ENCODE results near the gene PCDHGB4. TPM values are rescaled to one million over a fixed set of nuclear protein-coding genes. Genes with fewer than 3 reads are reported as not detected.
A peak's percentile ranks its signal among the peaks of the same experiment; 100 is the strongest.
"Not testable (repeated sequence)": the region's sequence is repeated elsewhere in the genome, so short reads cannot be mapped to it uniquely, and the experiment has no call there.

The PCDHGB4 gene
- total RNA-seq, 6 experiments from 2014 or later = 2.4 to 19.6 (median 16.6) TPM

DNA sequence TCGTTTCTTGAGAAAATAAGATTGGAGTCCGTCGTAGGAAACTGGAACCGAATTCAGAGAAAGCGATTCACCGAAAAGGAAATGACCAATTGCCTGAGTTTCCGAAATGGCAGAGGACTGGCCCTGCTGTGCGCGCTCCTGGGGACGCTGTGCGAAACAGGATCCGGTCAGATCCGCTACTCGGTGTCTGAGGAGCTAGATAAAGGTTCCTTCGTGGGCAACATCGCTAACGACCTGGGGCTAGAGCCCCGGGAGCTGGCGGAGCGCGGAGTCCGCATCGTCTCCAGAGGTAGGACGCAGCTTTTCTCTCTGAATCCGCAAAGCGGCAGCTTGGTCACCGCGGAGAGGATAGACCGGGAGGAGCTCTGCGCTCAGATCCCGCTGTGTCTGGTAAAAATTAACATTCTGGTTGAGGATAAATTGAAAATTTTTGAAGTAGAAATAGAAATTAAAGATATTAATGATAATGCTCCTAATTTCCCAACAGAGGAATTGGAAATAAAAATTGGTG is 43.5 kb upstream of the PCDHGB4 start:
- peaks cover 9% of the 10 kb centered on the region for H3K4me1 Mint-ChIP-seq (ENCODE audit: low read depth)
- H3K4me3 Mint-ChIP-seq = peak overlapping the region; percentile 91
- peak overlapping the region; percentile 95 for H3K27ac Mint-ChIP-seq
- peaks cover 27% of the 10 kb centered on the region for H3K36me3 Mint-ChIP-seq (ENCODE audit: low read depth)
- TF ChIP-seq, protein P1, sequence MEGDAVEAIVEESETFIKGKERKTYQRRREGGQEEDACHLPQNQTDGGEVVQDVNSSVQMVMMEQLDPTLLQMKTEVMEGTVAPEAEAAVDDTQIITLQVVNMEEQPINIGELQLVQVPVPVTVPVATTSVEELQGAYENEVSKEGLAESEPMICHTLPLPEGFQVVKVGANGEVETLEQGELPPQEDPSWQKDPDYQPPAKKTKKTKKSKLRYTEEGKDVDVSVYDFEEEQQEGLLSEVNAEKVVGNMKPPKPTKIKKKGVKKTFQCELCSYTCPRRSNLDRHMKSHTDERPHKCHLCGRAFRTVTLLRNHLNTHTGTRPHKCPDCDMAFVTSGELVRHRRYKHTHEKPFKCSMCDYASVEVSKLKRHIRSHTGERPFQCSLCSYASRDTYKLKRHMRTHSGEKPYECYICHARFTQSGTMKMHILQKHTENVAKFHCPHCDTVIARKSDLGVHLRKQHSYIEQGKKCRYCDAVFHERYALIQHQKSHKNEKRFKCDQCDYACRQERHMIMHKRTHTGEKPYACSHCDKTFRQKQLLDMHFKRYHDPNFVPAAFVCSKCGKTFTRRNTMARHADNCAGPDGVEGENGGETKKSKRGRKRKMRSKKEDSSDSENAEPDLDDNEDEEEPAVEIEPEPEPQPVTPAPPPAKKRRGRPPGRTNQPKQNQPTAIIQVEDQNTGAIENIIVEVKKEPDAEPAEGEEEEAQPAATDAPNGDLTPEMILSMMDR (IDR thresholded peaks at IDR 0.05) = peak; percentile 33; the same call in 1 of the 2 replicates
- H3K27me3 Mint-ChIP-seq (ENCODE audit: insufficient read depth) = peaks cover 2% of the 10 kb centered on the region
- peaks cover 36% of the 10 kb centered on the region for H3K9me3 Mint-ChIP-seq
- no peak for DNase-seq

DNA sequence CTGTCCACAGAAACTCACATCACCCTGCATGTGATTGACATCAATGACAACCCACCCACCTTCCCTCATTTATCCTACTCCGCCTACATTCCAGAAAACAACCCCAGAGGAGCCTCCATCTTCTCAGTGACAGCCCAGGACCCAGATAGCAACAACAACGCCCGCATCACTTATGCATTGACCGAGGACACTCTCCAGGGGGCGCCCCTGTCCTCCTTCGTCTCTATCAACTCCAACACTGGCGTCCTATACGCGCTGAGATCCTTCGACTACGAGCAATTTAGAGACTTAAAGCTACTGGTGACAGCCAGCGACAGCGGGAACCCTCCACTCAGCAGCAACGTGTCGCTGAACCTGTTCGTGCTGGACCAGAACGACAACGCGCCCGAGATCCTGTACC is 42.2 kb upstream of the PCDHGB4 start:
- Mint-ChIP-seq H3K9me3 (peaks cover 36% of the 10 kb centered on the region), H3K27me3 (ENCODE audit: insufficient read depth) (peaks cover 4% of the 10 kb centered on the region), H3K27ac (no peak overlapping the region), H3K4me3 (no peak overlapping the region), H3K36me3 (ENCODE audit: low read depth) (peaks cover 24% of the 10 kb centered on the region), H3K4me1 (ENCODE audit: low read depth) (peaks cover 16% of the 10 kb centered on the region)
- DNase-seq = no peak
- TF ChIP-seq, protein P1 (IDR thresholded peaks at IDR 0.05) = 0 out of 2 replicates have a peak, but pooled peaks have one; percentile 15

DNA sequence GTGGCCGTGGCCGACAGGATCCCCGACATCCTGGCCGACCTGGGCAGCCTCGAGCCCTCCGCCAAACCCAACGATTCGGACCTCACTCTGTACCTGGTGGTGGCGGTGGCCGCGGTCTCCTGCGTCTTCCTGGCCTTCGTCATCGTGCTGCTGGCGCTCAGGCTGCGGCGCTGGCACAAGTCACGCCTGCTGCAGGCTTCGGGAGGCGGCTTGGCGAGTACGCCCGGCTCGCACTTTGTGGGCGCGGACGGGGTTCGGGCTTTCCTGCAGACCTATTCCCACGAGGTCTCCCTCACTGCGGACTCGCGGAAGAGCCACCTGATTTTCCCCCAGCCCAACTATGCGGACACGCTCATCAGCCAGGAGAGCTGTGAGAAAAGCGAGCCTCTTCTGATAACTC is 41.5 kb upstream of the PCDHGB4 start:
- Mint-ChIP-seq H3K36me3 (ENCODE audit: low read depth) (peaks cover 29% of the 10 kb centered on the region), H3K9me3 (peaks cover 41% of the 10 kb centered on the region), H3K4me1 (ENCODE audit: low read depth) (peaks cover 19% of the 10 kb centered on the region)
- DNase-seq; H3K27me3 Mint-ChIP-seq (ENCODE audit: insufficient read depth); H3K27ac Mint-ChIP-seq; H3K4me3 Mint-ChIP-seq: not testable (repeated sequence)

DNA sequence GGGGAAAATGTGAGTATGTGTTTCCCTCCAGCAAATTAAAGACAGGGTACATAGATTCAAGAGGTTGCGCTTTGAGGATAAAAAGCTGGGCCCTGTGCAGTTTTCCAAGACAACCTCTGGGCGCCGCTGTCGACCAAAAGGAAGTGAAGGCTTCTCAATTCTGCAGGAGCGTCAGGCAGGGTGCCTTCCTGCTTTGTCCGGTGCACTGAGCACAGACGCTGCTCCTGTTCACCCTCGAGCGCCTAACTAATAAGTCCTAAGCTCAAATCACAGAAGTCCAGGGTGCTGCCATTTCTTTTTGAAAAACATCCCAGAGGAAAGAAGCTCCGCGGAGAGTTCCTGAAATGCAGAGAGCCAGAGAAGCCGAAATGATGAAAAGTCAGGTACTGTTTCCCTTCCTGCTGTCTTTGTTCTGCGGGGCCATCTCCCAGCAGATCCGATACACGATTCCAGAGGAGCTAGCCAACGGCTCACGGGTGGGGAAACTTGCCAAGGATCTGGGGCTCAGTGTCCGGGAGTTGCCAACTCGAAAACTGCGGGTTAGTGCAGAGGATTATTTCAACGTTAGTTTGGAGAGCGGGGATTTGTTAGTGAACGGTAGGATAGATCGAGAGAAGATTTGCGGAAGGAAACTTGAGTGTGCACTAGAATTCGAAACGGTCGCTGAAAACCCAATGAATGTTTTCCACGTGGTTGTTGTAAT is 37.4 kb upstream of the PCDHGB4 start, which contains the start of gene PCDHGB1:
Gene PCDHGB1, plus strand, starts transcription at position 183 of the 703 bp plus-strand sequence. Its CDS starts 162 bp downstream, at position 345.
- peak within 1 kb of the TSS; percentile 88 for H3K4me3 Mint-ChIP-seq
- H3K27ac Mint-ChIP-seq = peak within 1 kb of the TSS; percentile 48
- H3K9me3 Mint-ChIP-seq = peaks cover 46% of the 10 kb centered on the region
- DNase-seq = peak; percentile 53
- TF ChIP-seq, protein P1 (IDR thresholded peaks at IDR 0.05) = peak; percentile 77
- H3K36me3 Mint-ChIP-seq (ENCODE audit: low read depth) = peaks cover 33% of the 10 kb centered on the region
- peaks cover 9% of the 10 kb centered on the region for H3K27me3 Mint-ChIP-seq (ENCODE audit: insufficient read depth)
- peaks cover 19% of the 10 kb centered on the region for H3K4me1 Mint-ChIP-seq (ENCODE audit: low read depth)

DNA sequence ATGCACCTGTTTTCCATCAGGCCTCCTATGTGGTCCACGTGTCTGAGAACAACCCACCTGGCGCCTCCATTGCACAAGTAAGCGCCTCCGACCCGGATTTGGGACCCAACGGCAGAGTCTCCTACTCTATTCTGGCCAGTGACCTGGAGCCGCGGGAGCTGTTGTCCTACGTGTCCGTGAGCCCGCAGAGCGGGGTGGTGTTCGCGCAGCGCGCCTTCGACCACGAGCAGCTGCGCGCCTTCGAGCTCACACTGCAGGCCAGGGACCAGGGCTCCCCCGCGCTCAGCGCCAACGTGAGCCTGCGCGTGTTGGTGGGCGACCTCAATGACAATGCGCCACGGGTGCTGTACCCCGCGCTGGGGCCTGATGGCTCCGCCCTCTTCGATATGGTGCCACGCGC is 35.9 kb upstream of the PCDHGB4 start:
- H3K27me3 Mint-ChIP-seq (ENCODE audit: insufficient read depth) = peaks cover 9% of the 10 kb centered on the region
- TF ChIP-seq, protein P1 (IDR thresholded peaks at IDR 0.05) = no peak
- peaks cover 51% of the 10 kb centered on the region for H3K9me3 Mint-ChIP-seq
- H3K4me1 Mint-ChIP-seq (ENCODE audit: low read depth) = peaks cover 16% of the 10 kb centered on the region
- DNase-seq = no peak
- no peak overlapping the region for H3K27ac Mint-ChIP-seq
- peaks cover 42% of the 10 kb centered on the region for H3K36me3 Mint-ChIP-seq (ENCODE audit: low read depth)
- H3K4me3 Mint-ChIP-seq = no peak overlapping the region

DNA sequence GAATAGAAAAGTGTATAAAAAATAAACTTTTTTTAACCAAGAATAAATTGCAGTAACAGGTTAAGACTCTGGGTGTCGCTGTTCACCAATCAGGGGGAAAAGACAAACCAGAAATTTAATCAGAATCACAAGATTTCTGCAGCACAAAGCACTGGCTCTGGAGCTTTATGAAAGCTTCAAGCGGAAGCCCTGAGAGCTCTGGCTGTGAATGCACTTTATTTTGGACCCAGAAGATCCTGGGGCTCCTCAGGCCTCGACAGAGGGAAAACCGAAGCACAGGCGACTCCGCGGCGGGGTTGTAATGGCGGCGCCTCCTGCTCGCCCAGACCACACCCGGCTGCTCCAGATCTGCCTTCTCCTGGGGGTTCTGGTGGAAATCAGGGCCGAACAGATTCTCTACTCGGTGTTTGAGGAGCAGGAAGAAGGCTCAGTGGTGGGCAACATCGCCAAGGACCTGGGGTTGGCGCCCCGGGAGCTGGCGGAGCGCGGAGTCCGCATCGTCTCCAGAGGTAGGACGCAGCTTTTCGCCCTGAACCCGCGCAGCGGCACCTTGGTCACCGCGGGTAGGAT is 32.5 kb upstream of the PCDHGB4 start, which contains the start of gene PCDHGA4:
Gene PCDHGA4, plus strand, starts transcription at position 122 of the 570 bp plus-strand sequence. Its CDS starts 87 bp downstream, at position 209.
- no peak for DNase-seq
- peaks cover 13% of the 10 kb centered on the region for H3K4me1 Mint-ChIP-seq (ENCODE audit: low read depth)
- TF ChIP-seq, protein P1 (IDR thresholded peaks at IDR 0.05) = peak; percentile 83
- H3K36me3 Mint-ChIP-seq (ENCODE audit: low read depth) = peaks cover 45% of the 10 kb centered on the region
- H3K27ac Mint-ChIP-seq = no peak within 1 kb of the TSS
- H3K9me3 Mint-ChIP-seq = peaks cover 56% of the 10 kb centered on the region
- peak within 1 kb of the TSS; percentile 71 for H3K4me3 Mint-ChIP-seq
- H3K27me3 Mint-ChIP-seq (ENCODE audit: insufficient read depth) = peaks cover 9% of the 10 kb centered on the region

Measured in HFFc6 (cell line).